ENCODE data around the gene NELL1. TPM values are rescaled to one million over a fixed set of nuclear protein-coding genes. Genes with fewer than 3 reads are reported as not detected.

The NELL1 gene
- total and polyA plus RNA-seq, 2 donors from 2014 or later: 0.31 to 14.8 TPM

GRCh38 chr11:20910733-20911132, 241.3 kb downstream of the NELL1 start:
- H3K36me3 ChIP-seq (ENCODE audit: control insufficient read depth in 2 of 3, insufficient read depth in 3 of 3, low read length in 3 of 3): no peaks in the 10 kb centered on the region
- TF ChIP-seq, protein P1, sequence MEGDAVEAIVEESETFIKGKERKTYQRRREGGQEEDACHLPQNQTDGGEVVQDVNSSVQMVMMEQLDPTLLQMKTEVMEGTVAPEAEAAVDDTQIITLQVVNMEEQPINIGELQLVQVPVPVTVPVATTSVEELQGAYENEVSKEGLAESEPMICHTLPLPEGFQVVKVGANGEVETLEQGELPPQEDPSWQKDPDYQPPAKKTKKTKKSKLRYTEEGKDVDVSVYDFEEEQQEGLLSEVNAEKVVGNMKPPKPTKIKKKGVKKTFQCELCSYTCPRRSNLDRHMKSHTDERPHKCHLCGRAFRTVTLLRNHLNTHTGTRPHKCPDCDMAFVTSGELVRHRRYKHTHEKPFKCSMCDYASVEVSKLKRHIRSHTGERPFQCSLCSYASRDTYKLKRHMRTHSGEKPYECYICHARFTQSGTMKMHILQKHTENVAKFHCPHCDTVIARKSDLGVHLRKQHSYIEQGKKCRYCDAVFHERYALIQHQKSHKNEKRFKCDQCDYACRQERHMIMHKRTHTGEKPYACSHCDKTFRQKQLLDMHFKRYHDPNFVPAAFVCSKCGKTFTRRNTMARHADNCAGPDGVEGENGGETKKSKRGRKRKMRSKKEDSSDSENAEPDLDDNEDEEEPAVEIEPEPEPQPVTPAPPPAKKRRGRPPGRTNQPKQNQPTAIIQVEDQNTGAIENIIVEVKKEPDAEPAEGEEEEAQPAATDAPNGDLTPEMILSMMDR (IDR thresholded peaks at IDR 0.05; ENCODE audit: borderline replicate concordance, extremely low read depth, insufficient read depth): no peak
- no peak overlapping the region for H3K4me3 ChIP-seq (ENCODE audit: low read length in 3 of 3)
- H3K4me1 ChIP-seq (ENCODE audit: control insufficient read depth in 2 of 3, insufficient read depth in 2 of 3, low read depth in 1 of 3, low read length in 3 of 3): no peaks in the 10 kb centered on the region
- H3K27me3 ChIP-seq (ENCODE audit: control insufficient read depth, insufficient read depth, low read length): no peaks in the 10 kb centered on the region
- intact Hi-C loops (cut with DNase I): no loop called here
- H3K9me3 ChIP-seq (ENCODE audit: control insufficient read depth in 2 of 3, insufficient read depth in 1 of 3, low read length in 3 of 3): peaks cover 0 to 4% (median 0%) of the 10 kb centered on the region in 3 donors
- H3K27ac ChIP-seq (ENCODE audit: low read depth in 2 of 2, low read length in 2 of 2): no peak overlapping the region
- no peak for FAIRE-seq
- no peak overlapping the region for H3K9ac ChIP-seq (ENCODE audit: low read length in 3 of 3)
- no peak for DNase-seq

DNA sequence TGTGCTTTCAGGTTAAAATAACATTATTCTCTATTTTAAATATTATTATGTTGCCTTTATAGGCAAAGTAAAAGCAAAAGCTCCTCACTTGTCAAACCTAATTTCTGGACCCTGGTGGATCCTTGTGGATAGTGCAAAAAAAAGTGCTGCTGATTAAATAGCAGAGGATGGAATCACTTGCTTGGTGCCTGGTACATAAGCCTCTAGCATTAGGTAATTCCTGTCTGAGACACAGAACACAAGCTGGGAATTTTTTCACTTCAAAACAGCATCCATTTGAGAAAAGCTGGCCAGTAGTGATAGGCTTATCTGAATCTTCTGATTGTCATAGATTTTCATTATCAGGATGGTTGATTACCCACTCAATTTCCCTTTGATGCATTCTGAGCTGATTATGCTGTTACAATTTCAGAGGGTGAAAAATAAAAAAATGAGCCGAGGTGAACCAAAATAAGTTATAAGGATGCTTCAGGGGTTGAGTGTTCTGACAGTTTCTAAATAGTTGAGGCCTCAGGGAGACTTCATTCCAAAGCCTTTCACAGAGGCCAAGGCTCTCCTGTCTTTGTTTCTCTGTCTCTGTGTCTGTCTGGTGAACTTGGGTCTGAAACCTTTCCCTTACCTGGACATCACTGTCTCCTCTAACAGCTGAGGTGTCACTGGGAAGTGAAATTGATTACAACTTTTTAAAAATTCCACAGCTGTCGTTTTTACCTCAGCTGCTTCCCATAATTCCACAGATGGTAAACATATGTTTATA, 242.9 kb downstream of the NELL1 start:
- TF ChIP-seq, protein P1 (IDR thresholded peaks at IDR 0.05; ENCODE audit: borderline replicate concordance, extremely low read depth, insufficient read depth): no peak
- Histone ChIP-seq H3K36me3 (ENCODE audit: control insufficient read depth in 2 of 3, insufficient read depth in 3 of 3, low read length in 3 of 3) (no peaks in the 10 kb centered on the region), H3K9me3 (ENCODE audit: control insufficient read depth in 2 of 3, insufficient read depth in 1 of 3, low read length in 3 of 3) (peaks cover 0 to 4% (median 0%) of the 10 kb centered on the region in 3 donors), H3K27me3 (ENCODE audit: control insufficient read depth, insufficient read depth, low read length) (no peaks in the 10 kb centered on the region), H3K4me3 (ENCODE audit: low read length in 3 of 3) (no peak overlapping the region), H3K27ac (ENCODE audit: low read depth in 2 of 2, low read length in 2 of 2) (no peak overlapping the region), H3K4me1 (ENCODE audit: control insufficient read depth in 2 of 3, insufficient read depth in 2 of 3, low read depth in 1 of 3, low read length in 3 of 3) (no peaks in the 10 kb centered on the region), H3K9ac (ENCODE audit: low read length in 3 of 3) (no peak overlapping the region)
- FAIRE-seq (no peak), DNase-seq (no peak)
- intact Hi-C loops (cut with DNase I): no loop called here

GRCh38 chr11:20912922-20913512, 243.6 kb downstream of the NELL1 start:
- Histone ChIP-seq H3K4me1 (ENCODE audit: control insufficient read depth in 2 of 3, insufficient read depth in 2 of 3, low read depth in 1 of 3, low read length in 3 of 3) (no peaks in the 10 kb centered on the region), H3K36me3 (ENCODE audit: control insufficient read depth in 2 of 3, insufficient read depth in 3 of 3, low read length in 3 of 3) (no peaks in the 10 kb centered on the region), H3K9ac (ENCODE audit: low read length in 3 of 3) (no peak overlapping the region), H3K27ac (ENCODE audit: low read depth in 2 of 2, low read length in 2 of 2) (no peak overlapping the region), H3K9me3 (ENCODE audit: control insufficient read depth in 2 of 3, insufficient read depth in 1 of 3, low read length in 3 of 3) (peaks cover 0 to 2% (median 0%) of the 10 kb centered on the region in 3 donors), H3K4me3 (ENCODE audit: low read length in 3 of 3) (no peak overlapping the region), H3K27me3 (ENCODE audit: control insufficient read depth, insufficient read depth, low read length) (no peaks in the 10 kb centered on the region)
- FAIRE-seq (no peak), DNase-seq (no peak)
- intact Hi-C loops (cut with DNase I): no loop called here
- TF ChIP-seq, protein P1 (IDR thresholded peaks at IDR 0.05; ENCODE audit: borderline replicate concordance, extremely low read depth, insufficient read depth): no peak

All from kidney (tissue), 14 donors.